IPS-15b (cell line): ENCODE results near the gene PCDHGA3.
"Not testable (repeated sequence)": the region's sequence is repeated elsewhere in the genome, so short reads cannot be mapped to it uniquely, and the experiment has no call there.

ENCODE experiments used
- H3K27me3 ChIP-seq: one replicate; pipeline ENCODE4 v1.6.1; 2013; ENCODE audit warnings: low read length; ENCODE audit not compliant: control insufficient read depth, insufficient read depth
- H3K36me3 ChIP-seq: one replicate; pipeline ENCODE4 v1.6.1; 2013; ENCODE audit warnings: low read length; ENCODE audit not compliant: control insufficient read depth, insufficient read depth
- H3K4me1 ChIP-seq: one replicate; pipeline ENCODE4 v1.6.1; 2013; ENCODE audit warnings: mild to moderate bottlenecking, low read length; ENCODE audit not compliant: control insufficient read depth, insufficient read depth
- H3K4me3 ChIP-seq: one replicate; pipeline ENCODE4 v1.5.1; 2013; ENCODE audit warnings: low read depth, low read length
- H3K9ac ChIP-seq: one replicate; pipeline ENCODE4 v1.6.1; 2013; ENCODE audit warnings: low read depth, mild to moderate bottlenecking, low read length
- H3K9me3 ChIP-seq: one replicate; pipeline ENCODE4 v1.6.1; 2013; ENCODE audit warnings: mild to moderate bottlenecking, low read length; ENCODE audit not compliant: control insufficient read depth, insufficient read depth

Gene PCDHGA3

DNA sequence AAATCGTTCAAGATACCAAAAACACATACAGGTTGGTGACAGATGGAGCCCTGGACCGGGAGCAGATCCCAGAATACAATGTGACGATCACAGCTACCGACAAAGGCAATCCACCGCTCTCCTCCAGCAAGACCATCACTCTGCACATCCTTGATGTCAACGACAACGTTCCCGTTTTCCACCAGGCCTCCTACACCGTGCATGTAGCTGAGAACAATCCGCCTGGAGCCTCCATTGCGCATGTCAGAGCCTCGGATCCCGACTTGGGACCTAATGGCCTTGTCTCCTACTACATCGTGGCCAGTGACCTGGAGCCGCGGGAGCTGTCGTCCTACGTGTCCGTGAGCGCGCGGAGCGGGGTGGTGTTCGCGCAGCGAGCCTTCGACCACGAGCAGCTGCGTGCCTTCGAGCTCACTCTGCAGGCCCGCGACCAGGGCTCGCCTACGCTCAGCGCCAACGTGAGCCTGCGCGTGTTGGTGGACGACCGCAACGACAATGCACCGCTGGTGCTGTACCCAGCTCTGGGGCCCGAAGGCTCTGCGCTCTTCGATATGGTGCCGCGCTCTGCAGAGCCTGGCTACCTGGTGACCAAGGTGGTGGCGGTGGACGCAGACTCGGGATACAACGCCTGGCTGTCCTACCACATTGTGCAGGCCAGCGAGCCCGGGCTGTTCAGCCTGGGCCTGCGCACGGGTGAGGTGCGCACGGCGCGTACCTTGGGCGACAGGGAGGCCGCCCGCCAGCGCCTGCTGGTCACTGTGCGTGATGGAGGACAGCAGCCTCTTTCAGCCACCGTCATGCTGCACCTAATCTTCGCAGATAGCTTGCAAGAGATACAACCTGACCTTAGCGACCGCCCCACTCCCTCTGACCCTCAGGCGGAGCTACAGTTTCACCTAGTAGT lies 28.2 kb downstream of the PCDHGA3 start:
- Histone ChIP-seq H3K36me3 (peaks cover 3% of the 10 kb centered on the region), H3K4me3 (no peak overlapping the region), H3K9me3 (no peaks in the 10 kb centered on the region)

DNA sequence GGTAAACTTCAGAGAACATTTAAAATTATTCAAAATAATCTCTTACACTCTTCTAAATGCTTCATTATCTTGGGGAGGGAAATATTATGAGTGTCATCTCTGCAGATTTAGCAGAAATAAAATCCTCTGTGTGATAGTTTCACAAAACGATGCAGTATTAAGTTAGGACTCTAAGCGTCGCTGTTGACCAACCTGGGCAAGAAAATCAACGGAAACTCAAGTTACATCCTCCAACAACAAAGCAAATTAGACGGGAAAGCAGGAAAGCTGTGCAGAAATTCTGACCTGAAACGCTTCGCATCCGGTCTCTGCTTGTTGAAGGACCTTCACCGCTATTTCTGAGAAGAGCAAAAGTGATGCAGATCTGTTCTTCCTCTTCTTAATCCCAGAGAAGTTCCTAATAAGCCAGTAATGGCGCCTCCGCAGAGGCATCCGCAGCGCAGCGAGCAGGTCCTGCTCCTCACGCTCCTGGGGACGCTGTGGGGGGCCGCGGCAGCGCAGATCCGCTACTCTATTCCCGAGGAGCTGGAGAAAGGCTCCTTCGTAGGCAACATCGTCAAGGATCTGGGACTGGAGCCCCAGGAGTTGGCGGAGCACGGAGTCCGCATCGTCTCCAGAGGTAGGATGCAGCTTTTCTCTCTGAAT lies 30.2 kb downstream of the PCDHGA3 start, which contains the start of gene PCDHGA6:
PCDHGA6 (plus strand) TSS at position 219 of the 645 bp plus-strand sequence; CDS start at position 412, 193 bp downstream.
- no peak within 1 kb of the TSS for H3K4me3 ChIP-seq

More for the DNA sequence above, 28.2 kb downstream of the PCDHGA3 start:
- Histone ChIP-seq H3K4me1 (no peaks in the 10 kb centered on the region), H3K9ac (no peak overlapping the region), H3K27me3 (no peaks in the 10 kb centered on the region)

DNA sequence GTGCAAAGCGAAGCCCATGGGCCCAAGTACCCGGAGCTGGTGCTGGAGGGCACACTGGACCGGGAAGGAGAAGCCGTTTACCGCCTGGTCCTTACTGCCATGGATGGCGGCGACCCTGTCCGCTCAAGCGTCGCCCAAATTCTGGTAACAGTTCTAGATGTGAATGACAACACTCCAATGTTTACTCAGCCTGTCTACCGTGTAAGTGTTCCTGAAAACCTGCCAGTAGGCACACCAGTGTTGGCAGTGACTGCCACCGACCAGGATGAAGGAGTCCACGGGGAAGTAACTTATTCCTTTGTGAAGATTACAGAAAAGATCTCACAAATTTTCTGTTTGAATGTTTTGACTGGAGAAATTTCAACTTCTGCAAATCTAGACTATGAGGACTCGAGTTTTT lies 31.0 kb downstream of the PCDHGA3 start:
- H3K4me1 ChIP-seq: no peaks in the 10 kb centered on the region
- H3K36me3 ChIP-seq: peaks cover 3% of the 10 kb centered on the region
- no peak overlapping the region for H3K9ac ChIP-seq
- H3K9me3 ChIP-seq: no peaks in the 10 kb centered on the region
- H3K27me3 ChIP-seq: no peaks in the 10 kb centered on the region
- no peak overlapping the region for H3K4me3 ChIP-seq

More for the DNA sequence above, 30.2 kb downstream of the PCDHGA3 start, which contains the start of gene PCDHGA6:
- Histone ChIP-seq H3K4me1 (no peaks in the 10 kb centered on the region), H3K9me3 (no peaks in the 10 kb centered on the region), H3K36me3 (peaks cover 3% of the 10 kb centered on the region), H3K9ac (no peak within 1 kb of the TSS), H3K27me3 (no peaks in the 10 kb centered on the region)

DNA sequence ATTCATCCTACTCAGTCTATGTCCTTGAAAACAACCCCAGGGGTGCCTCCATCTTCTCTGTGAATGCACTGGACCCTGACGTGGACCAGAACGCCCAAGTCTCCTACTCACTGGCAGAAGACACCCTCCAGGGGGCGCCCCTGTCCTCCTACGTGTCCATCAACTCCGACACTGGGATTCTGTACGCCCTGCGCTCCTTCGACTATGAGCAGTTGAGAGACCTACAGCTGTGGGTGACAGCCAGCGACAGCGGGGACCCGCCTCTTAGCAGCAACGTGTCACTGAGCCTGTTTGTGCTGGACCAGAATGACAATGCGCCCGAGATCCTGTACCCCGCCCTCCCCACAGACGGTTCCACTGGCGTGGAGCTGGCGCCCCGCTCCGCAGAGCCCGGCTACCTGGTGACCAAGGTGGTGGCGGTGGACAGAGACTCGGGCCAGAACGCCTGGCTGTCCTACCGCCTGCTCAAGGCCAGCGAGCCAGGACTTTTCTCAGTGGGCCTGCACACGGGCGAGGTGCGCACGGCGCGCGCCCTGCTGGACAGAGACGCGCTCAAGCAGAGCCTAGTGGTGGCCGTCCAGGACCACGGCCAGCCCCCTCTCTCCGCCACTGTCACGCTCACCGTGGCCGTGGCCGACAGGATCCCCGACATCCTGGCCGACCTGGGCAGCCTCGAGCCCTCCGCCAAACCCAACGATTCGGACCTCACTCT lies 32.0 kb downstream of the PCDHGA3 start:
- not testable (repeated sequence) for H3K36me3 ChIP-seq, H3K4me3 ChIP-seq, H3K9ac ChIP-seq, H3K27me3 ChIP-seq, H3K9me3 ChIP-seq, H3K4me1 ChIP-seq

DNA sequence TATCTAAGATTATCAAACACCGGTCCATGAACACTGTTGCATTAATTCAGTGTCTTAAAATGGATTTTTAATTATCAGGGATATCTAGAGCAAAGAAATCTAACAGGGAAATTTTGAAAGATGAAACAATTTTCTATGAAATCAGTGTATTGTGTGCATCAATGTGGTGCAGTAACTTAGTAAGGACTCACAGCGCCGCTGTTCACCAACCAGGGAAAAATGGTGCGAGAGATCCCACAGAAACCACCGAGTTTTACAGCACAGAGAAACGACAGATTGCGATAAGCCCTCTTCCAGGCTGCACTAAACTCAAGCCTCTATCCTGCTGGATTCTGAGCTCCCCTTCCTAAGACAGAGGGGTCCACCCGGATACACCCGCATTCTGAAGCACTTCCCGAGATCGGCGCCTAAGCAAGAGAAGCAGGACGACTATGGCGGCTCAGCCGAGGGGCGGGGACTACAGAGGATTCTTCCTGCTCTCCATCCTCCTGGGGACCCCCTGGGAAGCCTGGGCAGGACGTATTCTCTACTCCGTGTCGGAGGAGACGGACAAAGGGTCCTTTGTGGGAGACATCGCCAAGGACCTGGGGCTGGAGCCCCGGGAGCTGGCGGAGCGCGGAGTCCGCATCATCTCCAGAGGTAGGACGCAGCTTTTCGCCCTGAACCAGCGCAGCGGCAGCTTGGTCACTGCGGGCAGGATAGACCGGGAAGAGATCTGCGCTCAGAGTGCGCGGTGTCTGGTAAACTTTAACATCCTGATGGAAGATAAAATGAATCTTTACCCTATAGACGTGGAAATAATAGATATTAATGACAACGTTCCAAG lies 39.1 kb downstream of the PCDHGA3 start, which contains the start of gene PCDHGA7:
PCDHGA7 (plus strand) TSS at position 274 of the 826 bp plus-strand sequence; CDS start at position 432, 158 bp downstream.
- Histone ChIP-seq H3K9ac (peak within 1 kb of the TSS; percentile 65), H3K4me1 (no peaks in the 10 kb centered on the region), H3K27me3 (peaks cover 7% of the 10 kb centered on the region), H3K36me3 (peaks cover 2% of the 10 kb centered on the region), H3K9me3 (no peaks in the 10 kb centered on the region), H3K4me3 (peak within 1 kb of the TSS; percentile 75)

DNA sequence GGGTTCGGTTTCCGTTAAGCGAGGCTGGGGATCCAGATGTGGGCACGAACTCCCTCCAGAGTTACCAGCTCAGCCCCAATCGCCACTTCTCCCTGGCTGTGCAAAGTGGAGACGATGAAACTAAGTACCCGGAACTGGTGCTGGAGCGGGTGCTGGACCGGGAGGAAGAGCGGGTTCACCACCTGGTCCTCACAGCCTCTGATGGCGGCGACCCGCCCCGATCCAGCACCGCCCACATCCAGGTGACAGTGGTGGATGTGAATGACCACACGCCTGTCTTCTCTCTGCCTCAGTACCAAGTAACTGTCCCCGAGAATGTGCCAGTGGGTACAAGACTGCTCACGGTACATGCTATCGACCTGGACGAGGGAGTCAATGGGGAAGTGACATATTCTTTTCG lies 39.7 kb downstream of the PCDHGA3 start:
- peak overlapping the region; percentile 75 for H3K4me3 ChIP-seq

DNA sequence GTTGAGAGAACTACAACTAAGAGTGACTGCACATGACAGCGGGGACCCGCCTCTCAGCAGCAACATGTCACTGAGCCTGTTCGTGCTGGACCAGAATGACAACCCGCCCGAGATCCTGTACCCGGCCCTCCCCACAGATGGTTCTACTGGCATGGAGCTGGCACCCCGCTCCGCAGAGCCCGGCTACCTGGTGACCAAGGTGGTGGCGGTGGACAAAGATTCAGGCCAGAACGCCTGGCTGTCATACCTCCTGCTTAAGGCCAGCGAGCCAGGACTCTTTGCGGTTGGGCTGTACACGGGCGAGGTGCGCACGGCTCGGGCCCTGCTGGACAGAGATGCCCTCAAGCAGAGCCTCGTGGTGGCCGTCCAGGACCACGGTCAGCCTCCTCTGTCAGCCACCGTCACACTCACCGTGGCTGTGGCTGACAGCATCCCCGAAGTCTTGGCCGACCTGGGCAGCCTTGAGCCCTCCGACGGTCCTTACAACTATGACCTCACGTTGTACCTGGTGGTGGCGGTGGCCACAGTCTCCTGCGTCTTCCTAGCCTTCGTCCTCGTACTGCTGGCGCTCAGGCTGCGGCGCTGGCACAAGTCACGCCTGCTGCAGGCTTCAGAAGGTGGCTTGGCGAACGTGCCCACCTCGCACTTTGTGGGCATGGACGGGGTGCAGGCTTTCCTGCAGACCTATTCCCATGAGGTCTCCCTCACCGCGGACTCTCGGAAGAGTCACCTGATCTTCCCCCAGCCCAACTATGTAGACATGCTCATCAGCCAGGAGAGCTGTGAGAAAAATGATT lies 41.0 kb downstream of the PCDHGA3 start:
- H3K4me1 ChIP-seq: no peaks in the 10 kb centered on the region
- H3K9me3 ChIP-seq: peaks cover 10% of the 10 kb centered on the region
- H3K27me3 ChIP-seq: peaks cover 16% of the 10 kb centered on the region
- H3K36me3 ChIP-seq: peaks cover 2% of the 10 kb centered on the region
- H3K9ac ChIP-seq: no peak overlapping the region
- no peak overlapping the region for H3K4me3 ChIP-seq

More for the DNA sequence above, 39.7 kb downstream of the PCDHGA3 start:
- Histone ChIP-seq H3K36me3 (peaks cover 2% of the 10 kb centered on the region), H3K9me3 (peaks cover under 1% of the 10 kb centered on the region), H3K9ac (no peak overlapping the region), H3K27me3 (peaks cover 10% of the 10 kb centered on the region), H3K4me1 (no peaks in the 10 kb centered on the region)

DNA sequence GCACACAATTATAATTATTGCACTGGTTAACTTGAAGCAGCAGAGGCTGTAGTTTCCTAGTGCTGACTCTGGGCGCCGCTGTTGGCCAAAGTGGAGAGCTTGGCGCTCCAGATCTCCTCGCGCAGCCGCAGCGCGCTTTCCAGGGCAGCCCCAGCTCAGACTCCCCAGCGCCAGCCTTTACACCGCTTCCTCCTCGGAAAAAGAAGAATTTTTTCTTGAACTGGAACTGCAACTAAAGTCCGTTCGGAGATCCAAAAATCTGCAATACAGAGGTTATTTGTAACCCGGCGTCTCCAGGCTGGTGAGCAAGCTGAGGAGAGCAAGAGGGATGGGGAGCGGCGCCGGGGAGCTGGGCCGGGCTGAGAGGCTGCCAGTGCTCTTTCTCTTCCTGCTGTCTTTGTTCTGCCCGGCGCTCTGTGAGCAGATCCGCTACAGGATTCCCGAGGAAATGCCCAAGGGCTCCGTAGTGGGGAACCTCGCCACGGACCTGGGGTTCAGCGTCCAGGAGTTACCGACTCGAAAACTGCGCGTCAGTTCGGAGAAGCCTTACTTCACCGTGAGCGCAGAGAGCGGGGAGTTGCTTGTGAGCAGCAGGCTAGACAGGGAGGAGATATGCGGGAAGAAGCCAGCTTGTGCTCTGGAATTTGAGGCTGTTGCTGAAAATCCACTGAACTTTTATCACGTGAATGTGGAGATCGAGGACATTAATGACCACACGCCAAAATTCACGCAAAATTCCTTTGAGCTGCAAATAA lies 44.1 kb downstream of the PCDHGA3 start, which contains the start of gene PCDHGB4:
PCDHGB4 (plus strand) TSS at position 142 of the 755 bp plus-strand sequence; CDS start at position 329, 187 bp downstream.
- not testable (repeated sequence) for H3K9ac ChIP-seq, H3K36me3 ChIP-seq, H3K4me1 ChIP-seq
- H3K4me3 ChIP-seq: peak within 1 kb of the TSS; percentile 65
- peaks cover 11% of the 10 kb centered on the region for H3K9me3 ChIP-seq
- peaks cover 16% of the 10 kb centered on the region for H3K27me3 ChIP-seq

DNA sequence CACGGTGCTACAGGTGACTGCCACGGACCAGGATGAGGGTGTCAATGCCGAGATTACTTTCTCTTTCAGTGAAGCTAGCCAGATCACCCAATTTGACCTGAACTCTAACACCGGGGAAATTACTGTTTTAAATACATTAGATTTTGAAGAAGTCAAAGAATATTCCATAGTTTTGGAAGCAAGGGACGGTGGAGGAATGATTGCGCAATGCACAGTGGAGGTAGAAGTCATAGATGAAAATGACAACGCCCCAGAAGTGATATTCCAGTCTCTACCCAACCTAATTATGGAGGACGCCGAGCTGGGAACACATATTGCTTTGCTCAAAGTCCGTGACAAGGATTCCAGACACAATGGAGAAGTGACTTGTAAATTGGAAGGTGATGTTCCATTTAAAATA lies 45.0 kb downstream of the PCDHGA3 start:
- H3K36me3 ChIP-seq: peaks cover 4% of the 10 kb centered on the region
- H3K9ac ChIP-seq: no peak overlapping the region
- no peaks in the 10 kb centered on the region for H3K4me1 ChIP-seq
- H3K9me3 ChIP-seq: peaks cover 11% of the 10 kb centered on the region
- H3K27me3 ChIP-seq: peaks cover 13% of the 10 kb centered on the region
- peak overlapping the region; percentile 28 for H3K4me3 ChIP-seq
